Astrocyte of the spinal cord (primary cell): Measurements from ENCODE around the gene AGER.

Source experiments
- DNase-seq: peaks from one replicate; pipeline ENCODE4 v3.0.0; 2011; ENCODE audit warnings: low read depth, low spot score
- H3K4me3 ChIP-seq: 2 replicates; pipeline ENCODE4 v1.5.1; 2011; ENCODE audit warnings: low read depth, mild to moderate bottlenecking, low read length, moderate library complexity
- in situ Hi-C: cut with HindIII; loops from 2 replicates; pipeline ENCODE4 v1.10.0; 2017; ENCODE audit warnings: low sequenced_read_pairs
- TF ChIP-seq, protein P1 (sequence below): IDR thresholded peaks from 2 replicates; pipeline ENCODE4 v1.5.1; 2012; ENCODE audit warnings: low read depth, mild to moderate bottlenecking, low read length, inconsistent platforms

AGER gene

DNA sequence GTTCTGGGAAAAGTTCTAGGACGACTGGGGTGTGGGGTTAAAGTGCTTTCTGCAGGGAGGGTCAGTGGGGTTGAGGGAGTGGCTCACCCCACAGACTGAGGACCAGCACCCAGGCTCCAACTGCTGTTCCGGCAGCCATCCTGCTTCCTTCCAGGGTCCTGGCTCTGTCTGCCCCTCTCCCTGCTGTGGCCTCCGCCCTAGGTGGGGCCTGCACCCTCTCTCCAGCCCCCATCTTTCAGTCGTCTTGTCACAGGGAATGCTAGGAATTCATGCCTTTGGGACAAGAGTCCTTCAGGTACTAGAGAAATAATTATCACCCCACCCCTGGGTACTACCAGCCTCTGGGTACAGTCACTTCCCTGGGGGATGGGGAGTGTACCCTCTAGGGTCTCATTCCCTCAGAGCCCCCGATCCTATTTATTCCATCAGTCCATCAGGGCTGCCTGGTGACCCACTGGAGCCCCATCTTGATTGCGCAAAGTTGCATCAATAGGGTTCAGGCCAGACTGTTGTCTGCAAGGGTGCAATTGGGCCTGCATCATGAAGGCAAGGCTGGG is at the start of gene AGER:
Gene AGER, minus strand, starts transcription at position 170 of the 557 bp plus-strand sequence. Its CDS starts 31 bp downstream, at position 139.
- in situ Hi-C loops: no loop called here
- TF ChIP-seq, protein P1, sequence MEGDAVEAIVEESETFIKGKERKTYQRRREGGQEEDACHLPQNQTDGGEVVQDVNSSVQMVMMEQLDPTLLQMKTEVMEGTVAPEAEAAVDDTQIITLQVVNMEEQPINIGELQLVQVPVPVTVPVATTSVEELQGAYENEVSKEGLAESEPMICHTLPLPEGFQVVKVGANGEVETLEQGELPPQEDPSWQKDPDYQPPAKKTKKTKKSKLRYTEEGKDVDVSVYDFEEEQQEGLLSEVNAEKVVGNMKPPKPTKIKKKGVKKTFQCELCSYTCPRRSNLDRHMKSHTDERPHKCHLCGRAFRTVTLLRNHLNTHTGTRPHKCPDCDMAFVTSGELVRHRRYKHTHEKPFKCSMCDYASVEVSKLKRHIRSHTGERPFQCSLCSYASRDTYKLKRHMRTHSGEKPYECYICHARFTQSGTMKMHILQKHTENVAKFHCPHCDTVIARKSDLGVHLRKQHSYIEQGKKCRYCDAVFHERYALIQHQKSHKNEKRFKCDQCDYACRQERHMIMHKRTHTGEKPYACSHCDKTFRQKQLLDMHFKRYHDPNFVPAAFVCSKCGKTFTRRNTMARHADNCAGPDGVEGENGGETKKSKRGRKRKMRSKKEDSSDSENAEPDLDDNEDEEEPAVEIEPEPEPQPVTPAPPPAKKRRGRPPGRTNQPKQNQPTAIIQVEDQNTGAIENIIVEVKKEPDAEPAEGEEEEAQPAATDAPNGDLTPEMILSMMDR: no peak
- no peak for DNase-seq
- H3K4me3 ChIP-seq: no peak within 1 kb of the TSS

DNA sequence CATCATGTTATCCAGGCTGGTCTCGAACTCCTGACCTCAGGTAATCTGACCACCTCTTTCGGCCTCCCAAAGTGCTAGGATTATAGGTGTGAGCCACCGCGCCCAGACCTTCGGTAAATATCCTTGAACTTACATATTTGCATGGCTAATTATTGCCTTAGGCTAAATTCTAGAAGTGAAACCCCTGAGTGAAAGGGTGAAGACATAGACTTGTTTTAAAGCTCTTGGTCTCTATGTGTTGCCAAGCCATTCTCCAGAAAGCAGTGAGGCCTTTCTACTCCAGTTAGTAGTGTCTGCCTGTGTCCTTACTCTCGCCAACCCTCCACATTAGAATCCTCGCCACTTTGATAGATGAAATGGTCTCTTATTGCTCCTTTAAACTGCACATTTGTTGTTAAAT is 42.4 kb upstream of the AGER start:
- TF ChIP-seq, protein P1: no peak
- in situ Hi-C loops: no loop called here
- no peak for DNase-seq
- no peak overlapping the region for H3K4me3 ChIP-seq

DNA sequence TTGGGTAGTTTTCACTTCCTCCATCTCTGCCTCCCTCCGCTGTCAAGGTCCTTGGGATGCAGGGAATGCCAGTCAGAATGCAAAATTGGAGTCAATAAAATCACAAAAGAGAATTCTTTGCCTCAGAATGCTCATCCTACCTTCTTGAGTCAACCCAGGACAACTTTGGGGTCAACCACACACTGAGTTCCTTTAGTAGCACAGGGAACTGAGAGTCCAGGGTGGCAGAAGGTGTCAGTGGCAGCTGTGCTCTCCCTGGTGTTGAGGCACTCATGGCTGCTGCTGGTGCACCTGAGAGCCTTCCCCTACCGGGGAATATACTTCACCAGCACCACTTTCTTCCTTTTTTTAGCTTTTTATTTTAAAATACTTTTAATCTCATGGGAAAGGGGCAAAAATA is 40.6 kb upstream of the AGER start:
- H3K4me3 ChIP-seq: no peak overlapping the region
- TF ChIP-seq, protein P1: no peak
- in situ Hi-C loops: no loop called here

DNA sequence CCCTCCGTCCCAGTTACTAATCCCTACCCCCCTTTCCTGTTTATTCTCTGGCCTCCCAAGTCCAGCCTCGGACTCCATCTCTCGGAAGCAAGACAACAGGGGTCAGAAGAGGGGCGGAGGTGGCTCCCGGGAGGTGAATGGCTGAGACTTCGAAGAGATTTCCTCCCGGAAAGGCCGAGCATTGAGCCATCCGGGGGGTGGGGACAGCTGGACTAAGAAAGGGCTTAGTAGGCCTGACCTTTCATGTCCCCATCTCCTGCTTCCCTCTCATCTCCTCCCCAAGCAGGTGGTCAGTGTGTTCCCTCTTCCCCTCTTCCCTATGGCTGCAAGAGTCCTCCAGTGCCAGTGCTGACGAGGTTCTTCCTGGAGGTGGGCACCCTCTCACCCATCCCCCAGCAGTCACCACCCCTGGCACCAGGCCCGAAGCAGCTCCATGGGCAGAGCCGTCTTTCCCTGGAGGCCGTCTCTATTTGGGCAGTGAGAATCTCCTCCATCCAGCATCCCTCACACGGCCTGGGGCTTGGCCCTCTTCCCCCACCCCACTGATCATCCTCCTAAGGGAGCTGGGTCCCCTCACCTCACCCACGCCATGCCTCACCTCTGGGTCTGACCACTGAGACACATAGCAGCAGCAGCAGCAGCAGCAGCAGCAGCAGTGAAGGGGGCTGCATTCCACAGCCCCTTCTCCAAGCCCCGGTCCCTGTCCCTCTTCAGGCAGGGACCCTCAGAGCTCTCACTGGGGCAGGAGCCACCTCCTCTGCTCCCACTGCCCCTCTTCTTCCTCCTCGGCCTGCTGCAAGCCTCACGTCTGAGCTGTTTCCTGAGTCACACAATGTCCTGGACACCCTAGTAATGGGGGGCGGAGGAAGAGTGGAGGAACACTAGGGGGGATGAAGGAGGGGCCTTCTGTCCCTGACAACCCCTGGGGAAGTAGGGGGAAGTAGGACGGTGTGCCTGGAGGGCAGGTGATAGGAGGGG is 39.5 kb upstream of the AGER start, which contains the start of gene NOTCH4:
Gene NOTCH4, minus strand, starts transcription at position 810 of the 978 bp plus-strand sequence. Its CDS starts 139 bp downstream, at position 671.
- TF ChIP-seq, protein P1: no peak
- DNase-seq: no peak
- in situ Hi-C loops: no loop called here

More for the DNA sequence above, 40.6 kb upstream of the AGER start:
- no peak for DNase-seq

DNA sequence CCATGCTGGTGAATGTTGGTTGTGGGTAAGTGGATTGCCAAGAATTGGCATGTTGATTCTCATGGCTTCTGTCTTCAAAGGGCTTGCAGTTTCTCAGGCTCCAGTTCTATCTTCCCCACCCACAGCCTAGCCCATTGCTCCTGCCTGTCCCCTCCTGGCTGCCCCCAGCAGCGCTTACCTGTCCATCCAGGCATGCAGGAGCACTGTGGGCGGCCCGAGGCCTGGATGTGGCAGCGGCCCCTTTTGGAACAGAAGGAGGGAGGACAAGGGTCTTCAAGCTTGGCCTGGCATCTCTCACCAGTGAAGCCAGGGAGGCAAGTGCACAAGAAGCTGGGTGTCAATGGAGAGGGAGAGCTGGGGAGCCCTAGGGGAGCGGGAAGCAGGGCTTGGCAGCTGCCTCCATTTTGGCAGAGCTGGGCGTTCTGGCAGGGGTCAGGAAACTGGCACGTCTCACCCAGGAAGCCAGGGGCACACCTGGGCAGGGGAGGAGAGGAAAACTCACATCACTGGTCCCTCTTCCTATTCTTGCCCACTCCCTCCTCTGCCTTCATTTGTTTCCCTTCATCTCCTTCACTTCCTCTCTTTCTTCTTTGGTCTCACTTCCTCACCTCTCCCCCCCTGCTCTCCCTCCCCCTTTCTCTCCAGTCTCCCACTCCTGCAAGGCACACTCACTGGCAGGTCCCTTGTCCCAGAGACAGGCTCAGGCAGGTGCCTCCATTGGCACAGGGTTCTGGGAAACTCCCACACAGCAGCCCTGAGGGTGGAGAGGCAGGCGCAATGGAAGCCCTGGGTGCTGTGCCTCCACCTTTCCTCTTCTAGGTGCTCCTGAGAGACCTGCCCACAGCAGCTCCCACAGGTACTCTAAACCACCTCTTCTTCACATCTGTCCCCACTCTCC is 38.5 kb upstream of the AGER start:
- H3K4me3 ChIP-seq: no peak overlapping the region
- no peak for DNase-seq
- in situ Hi-C loops: no loop called here
- TF ChIP-seq, protein P1: no peak

More for the DNA sequence above, 39.5 kb upstream of the AGER start, which contains the start of gene NOTCH4:
- H3K4me3 ChIP-seq: no peak within 1 kb of the TSS

DNA sequence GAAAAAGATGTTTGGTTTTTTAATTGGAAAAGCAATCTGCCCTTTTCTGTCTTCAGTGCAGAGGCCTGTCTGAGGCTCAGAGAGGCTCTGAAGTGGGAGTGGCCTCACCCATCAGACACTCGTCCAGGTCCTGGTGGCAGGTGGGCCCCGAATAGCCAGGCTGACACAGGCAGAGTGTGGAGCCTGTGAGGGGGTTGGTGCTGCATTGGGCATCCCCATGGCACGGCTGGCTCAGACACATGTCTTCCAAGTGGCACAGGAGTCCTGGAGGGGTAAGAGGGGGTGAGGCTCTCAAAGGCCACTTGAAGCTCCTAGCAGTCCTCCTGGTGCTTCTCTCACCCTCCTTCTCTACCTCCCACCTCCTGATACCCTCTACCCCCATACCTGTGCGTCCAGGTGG is 36.0 kb upstream of the AGER start:
- H3K4me3 ChIP-seq: no peak overlapping the region
- TF ChIP-seq, protein P1: no peak
- no peak for DNase-seq
- in situ Hi-C loops: no loop called here
